Measurements from ENCODE around the gene B3GALT6.

DNA sequence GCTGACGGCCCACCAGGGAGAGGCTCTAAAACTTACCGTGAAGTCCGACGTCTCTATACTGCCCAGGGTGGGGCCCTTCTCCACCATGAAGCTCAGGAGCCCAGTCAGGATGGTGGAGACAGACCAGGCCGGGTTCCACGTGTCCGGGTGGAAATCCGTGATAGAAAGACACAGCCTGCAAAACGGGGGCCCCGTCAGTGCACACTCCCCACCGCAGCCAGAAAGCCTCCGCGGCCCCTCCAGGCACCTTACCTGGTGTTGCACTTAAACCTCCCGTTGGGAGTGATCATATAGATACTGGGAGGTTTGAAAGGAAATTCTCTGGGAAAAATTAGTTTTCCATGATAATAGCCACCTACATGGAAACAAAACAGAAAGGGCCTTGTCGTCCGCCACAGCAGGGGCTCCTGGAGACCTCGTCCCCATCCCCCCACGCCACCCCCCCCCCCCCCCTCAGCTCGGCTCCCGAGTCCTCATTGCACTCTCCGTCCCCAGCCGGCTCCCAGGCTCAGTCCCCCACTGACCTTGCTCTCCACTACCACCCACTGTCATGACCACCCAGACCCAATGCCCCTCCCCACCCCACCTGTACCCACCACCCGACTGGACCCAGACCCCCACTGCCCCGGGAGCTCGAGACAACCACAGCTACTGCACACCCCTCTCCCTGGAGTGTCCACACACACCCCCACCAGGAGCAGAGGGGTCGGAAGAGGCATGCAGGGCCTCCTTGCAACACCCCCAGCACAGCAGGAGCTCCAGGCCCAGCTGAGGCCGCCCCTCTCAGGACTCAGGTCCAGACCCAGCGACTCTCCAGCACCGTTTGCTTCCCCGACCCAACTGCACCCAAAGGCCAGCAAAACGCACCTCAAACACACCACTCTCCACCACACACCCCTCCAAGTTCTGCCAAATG lies 25.2 kb downstream of the B3GALT6 start:
- TF ChIP-seq CTCF (IDR thresholded peaks at IDR 0.05), result no peak
- TF ChIP-seq POLR2AphosphoS5 (IDR thresholded peaks at IDR 0.05), result no peak
- TF ChIP-seq POLR2A (IDR thresholded peaks at IDR 0.05), result no peak
- TF ChIP-seq EP300 (IDR thresholded peaks at IDR 0.05), result no peak

Data from gastroesophageal sphincter (tissue), 3 donors.